ENCODE data around the gene KRT78.

KRT78 gene

DNA sequence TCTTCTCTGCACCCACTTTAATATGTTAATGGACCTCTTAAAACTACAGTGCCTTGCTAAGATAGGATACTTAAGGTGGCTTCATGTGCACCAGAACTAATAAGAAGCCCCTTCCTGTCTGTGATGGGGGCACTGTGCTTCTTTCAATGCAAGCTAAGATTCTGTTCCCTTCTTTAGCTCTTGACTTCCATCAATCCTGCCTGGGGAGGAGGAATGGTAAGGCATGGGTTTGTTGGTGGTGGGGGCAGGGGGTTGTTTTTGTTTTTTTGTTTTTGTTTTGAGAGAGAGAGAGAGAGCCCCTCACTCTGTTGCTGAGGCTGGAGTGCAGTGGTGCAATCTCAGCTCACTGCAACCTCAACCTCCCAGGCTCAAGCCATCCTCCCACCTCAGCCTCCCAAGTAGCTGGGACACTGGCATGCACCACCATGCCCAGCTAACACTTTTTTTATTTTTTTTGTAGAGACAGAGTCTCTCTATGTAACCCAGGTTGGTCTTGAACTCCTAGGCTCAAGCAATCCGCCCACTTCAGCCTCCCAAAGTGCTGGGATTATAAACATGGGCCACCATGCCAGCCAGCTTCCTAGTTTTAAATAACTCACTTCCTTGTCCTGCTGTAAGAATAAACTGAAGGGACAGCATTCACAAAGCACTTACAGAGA is 48.4 kb downstream of the KRT78 start:
- TF ChIP-seq POLR2A (IDR thresholded peaks at IDR 0.05; ENCODE audit: extremely low read depth, insufficient read length) (no peak), MYC (IDR thresholded peaks at IDR 0.05; ENCODE audit: low read depth, low read length) (no peak)
- TF ChIP-seq, protein P1, sequence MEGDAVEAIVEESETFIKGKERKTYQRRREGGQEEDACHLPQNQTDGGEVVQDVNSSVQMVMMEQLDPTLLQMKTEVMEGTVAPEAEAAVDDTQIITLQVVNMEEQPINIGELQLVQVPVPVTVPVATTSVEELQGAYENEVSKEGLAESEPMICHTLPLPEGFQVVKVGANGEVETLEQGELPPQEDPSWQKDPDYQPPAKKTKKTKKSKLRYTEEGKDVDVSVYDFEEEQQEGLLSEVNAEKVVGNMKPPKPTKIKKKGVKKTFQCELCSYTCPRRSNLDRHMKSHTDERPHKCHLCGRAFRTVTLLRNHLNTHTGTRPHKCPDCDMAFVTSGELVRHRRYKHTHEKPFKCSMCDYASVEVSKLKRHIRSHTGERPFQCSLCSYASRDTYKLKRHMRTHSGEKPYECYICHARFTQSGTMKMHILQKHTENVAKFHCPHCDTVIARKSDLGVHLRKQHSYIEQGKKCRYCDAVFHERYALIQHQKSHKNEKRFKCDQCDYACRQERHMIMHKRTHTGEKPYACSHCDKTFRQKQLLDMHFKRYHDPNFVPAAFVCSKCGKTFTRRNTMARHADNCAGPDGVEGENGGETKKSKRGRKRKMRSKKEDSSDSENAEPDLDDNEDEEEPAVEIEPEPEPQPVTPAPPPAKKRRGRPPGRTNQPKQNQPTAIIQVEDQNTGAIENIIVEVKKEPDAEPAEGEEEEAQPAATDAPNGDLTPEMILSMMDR (IDR thresholded peaks at IDR 0.05; ENCODE audit: low read depth, low read length), result no peak
- TF ChIP-seq, protein P2, sequence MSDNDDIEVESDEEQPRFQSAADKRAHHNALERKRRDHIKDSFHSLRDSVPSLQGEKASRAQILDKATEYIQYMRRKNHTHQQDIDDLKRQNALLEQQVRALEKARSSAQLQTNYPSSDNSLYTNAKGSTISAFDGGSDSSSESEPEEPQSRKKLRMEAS (IDR thresholded peaks at IDR 0.05; ENCODE audit: low read depth, low read length), result no peak
- no peak for DNase-seq (ENCODE audit: low read depth)
- H3K4me3 ChIP-seq (ENCODE audit: low read depth, low read length), result no peak overlapping the region

DNA sequence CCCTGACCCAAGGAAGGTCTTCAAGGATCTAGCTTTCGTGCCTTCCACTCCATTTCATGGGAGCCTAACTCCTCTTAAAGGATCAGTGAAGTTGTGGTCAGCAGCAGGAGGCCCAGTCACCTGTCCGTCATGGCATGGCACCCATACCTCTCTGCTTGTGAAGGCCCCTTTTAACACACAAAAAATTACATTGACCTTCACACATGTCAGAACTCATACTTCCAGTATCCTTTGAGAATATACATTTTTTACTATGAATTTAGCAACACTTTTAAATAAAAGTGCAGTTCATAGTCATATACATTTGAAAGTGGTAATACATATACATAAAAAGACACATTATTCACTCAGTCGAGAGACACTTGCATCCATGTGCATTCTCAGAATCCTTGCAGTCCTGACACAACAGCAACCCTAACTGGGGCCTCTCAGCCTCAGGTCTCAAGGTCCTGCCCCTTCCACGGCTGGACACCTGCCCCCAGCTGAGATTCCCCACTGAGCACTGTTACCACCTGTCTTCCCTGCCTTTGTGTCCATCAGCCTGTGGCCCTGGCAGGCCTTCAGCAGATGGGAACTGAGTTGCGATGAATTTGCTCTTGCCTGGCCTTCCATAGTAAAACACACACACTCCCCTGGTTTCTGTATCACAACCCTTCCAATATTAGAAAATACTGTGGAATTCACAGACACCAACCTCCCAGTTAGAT is 49.1 kb downstream of the KRT78 start:
- no peak for DNase-seq (ENCODE audit: low read depth)
- no peak overlapping the region for H3K4me3 ChIP-seq (ENCODE audit: low read depth, low read length)
- TF ChIP-seq, protein P2 (IDR thresholded peaks at IDR 0.05; ENCODE audit: low read depth, low read length), result no peak
- no peak for TF ChIP-seq MYC (IDR thresholded peaks at IDR 0.05; ENCODE audit: low read depth, low read length)
- TF ChIP-seq, protein P1 (IDR thresholded peaks at IDR 0.05; ENCODE audit: low read depth, low read length), result no peak
- no peak for TF ChIP-seq POLR2A (IDR thresholded peaks at IDR 0.05; ENCODE audit: extremely low read depth, insufficient read length)

DNA sequence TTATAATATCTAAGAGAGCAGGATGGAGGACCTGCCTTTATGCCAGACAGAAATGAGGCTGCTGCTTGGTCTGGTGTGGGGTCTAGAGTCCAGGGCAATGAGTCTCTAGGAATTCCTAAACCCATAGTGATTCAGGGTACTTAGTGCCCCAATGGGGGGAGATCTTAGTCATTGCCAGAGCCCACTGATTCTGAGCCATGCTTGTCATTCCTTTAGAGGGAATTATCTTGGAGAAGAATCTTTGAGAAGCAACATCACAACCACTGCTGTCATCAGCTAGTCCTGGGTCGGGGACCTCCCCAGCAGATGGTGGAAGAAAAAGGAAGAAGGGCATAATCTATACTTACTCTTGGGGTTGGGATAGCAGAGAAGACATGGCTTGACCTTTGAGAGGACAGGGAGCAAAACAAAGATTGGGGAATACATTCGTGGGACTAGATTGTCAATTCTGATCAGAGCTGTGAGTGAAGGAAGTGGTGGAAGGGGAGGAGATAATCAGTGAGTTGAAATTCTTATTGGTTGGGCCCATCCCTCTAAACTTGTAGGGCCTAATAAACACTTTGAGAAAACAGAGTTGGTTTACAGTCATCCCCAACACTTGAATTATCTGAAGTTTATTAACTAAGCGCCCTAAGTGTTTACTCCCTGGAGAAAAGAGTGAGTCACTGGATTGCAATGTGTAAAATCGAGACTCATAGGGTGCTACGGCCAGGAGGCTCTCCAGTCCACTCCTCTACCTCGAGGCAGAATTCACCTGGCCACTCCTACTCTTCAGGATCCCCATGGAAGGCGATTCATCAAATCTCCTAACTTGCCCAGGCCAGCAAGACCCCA is 49.9 kb downstream of the KRT78 start:
- no peak for DNase-seq (ENCODE audit: low read depth)
- no peak overlapping the region for H3K4me3 ChIP-seq (ENCODE audit: low read depth, low read length)
- TF ChIP-seq, protein P1 (IDR thresholded peaks at IDR 0.05; ENCODE audit: low read depth, low read length), result no peak
- TF ChIP-seq POLR2A (IDR thresholded peaks at IDR 0.05; ENCODE audit: extremely low read depth, insufficient read length) (no peak), MYC (IDR thresholded peaks at IDR 0.05; ENCODE audit: low read depth, low read length) (no peak)
- TF ChIP-seq, protein P2 (IDR thresholded peaks at IDR 0.05; ENCODE audit: low read depth, low read length), result no peak

DNA sequence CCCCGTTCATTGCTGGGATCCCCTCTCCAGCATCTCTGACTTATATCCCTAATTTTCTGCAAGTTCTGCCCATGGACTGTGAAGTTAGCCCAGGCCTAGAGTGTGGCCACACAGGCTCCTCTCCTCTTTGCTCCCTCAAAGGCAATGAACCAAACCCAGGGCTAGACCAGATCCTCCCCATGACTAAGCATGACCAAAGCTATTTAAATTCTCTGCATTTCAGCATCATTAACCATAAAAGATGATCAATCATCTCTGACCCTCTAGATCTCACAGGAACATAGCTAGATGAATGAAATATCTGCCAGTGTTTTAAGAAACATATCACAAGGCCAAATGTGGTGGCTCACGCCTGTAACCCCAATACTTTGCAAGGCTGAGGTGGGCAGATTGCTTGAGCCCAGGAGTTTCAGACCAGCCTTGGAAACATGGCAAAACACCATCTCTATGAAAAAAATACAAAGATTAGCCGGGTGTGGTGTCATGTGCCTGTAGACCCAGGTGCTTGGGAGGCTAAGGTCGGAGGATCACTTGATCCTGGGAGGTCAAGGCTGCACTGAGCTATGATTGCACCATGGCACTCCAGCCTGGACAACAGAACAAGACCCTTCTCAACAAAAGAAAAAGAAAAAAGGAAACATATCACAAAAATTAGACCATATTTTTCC is 50.7 kb downstream of the KRT78 start:
- no peak for DNase-seq (ENCODE audit: low read depth)
- H3K4me3 ChIP-seq (ENCODE audit: low read depth, low read length), result no peak overlapping the region
- TF ChIP-seq, protein P1 (IDR thresholded peaks at IDR 0.05; ENCODE audit: low read depth, low read length), result no peak
- no peak for TF ChIP-seq POLR2A (IDR thresholded peaks at IDR 0.05; ENCODE audit: extremely low read depth, insufficient read length)
- TF ChIP-seq, protein P2 (IDR thresholded peaks at IDR 0.05; ENCODE audit: low read depth, low read length), result no peak
- TF ChIP-seq MYC (IDR thresholded peaks at IDR 0.05; ENCODE audit: low read depth, low read length), result no peak

DNA sequence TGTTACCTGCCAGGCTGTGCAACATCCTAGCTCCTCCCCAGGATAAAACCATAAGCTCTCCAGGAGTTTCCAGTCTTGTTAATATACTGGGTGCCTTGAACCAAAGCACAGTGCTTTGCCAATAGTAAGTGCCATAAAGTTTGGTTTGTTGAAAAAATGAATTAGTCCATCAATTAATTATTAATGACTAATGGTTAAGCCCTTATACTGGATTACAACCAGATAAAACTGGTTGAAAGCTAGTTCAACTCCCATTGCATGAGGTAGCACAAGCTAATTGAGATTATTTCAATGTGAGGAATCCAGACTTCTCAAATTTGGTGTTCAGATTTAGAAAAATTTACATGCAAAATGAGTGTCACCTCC is 51.3 kb downstream of the KRT78 start:
- TF ChIP-seq, protein P2 (IDR thresholded peaks at IDR 0.05; ENCODE audit: low read depth, low read length), result no peak
- no peak for TF ChIP-seq MYC (IDR thresholded peaks at IDR 0.05; ENCODE audit: low read depth, low read length)
- no peak for TF ChIP-seq POLR2A (IDR thresholded peaks at IDR 0.05; ENCODE audit: extremely low read depth, insufficient read length)
- DNase-seq (ENCODE audit: low read depth), result no peak
- H3K4me3 ChIP-seq (ENCODE audit: low read depth, low read length), result no peak overlapping the region

Measured in NB4 (cell line).